A549 (cell line): ENCODE results near the gene HNRNPUL2. TPM values are rescaled to one million over a fixed set of nuclear protein-coding genes. Genes with fewer than 3 reads are reported as not detected.
A peak's percentile ranks its signal among the peaks of the same experiment; 100 is the strongest.

ENCODE experiments used
- ATAC-seq, 2 experiments: fragments of 200-7000 bp in 1 of 2; fragments of >200 bp in 1 of 2; cut with Nextera tagmentation in 1 of 2; cut with Tn5 transposase in 1 of 2; 3 replicates each; pipeline versions ENCODE4 v1.8.0 to v1.9.1; 2018 to 2020; ENCODE audit warnings: mild to moderate bottlenecking in 1 of 2, moderate library complexity in 1 of 2
- CTCF ChIA-PET: fragments of 300-600 bp; sonication (Branson Sonifier 250); formaldehyde crosslinking; extraction: SDS; loops from one replicate; lab custom pipeline; 2021; ENCODE audit warnings: antibody characterized with exemption, inconsistent platforms; lab: Yijun Ruan, JAX
- POLR2A ChIA-PET: fragments of 350-600 bp; formaldehyde crosslinking; extraction: SDS; loops from one replicate; lab custom pipeline; 2021; ENCODE audit warnings: antibody characterized with exemption, inconsistent platforms; lab: Yijun Ruan, JAX
- DNase-seq, 2 experiments: peaks; one replicate each; pipeline versions ENCODE4 v3.0.0 to v3.0.0-alpha.2; 2011 to 2016; ENCODE audit warnings: low read depth in 1 of 2, low spot score in 1 of 2
- FAIRE-seq: peaks from 2 replicates; lab custom pipeline; 2011; peaks lifted over from hg19 to GRCh38; lab: Jason Lieb, UNC
- H3K27ac ChIP-seq, 2 experiments: fragments of >200 bp; sonication (Bioruptor Twin); formaldehyde crosslinking; 3 replicates each; pipeline ENCODE4 v1.5.1; 2016 to 2017
- H3K4me1 ChIP-seq: fragments of >200 bp; sonication (Bioruptor Twin); formaldehyde crosslinking; 3 replicates; pipeline ENCODE4 v1.6.1; 2016
- H3K4me2 ChIP-seq: fragments of >200 bp; sonication (Bioruptor Twin); formaldehyde crosslinking; 3 replicates; pipeline ENCODE4 v1.6.1; 2016
- H3K4me3 ChIP-seq: fragments of >200 bp; sonication (Bioruptor Twin); formaldehyde crosslinking; 3 replicates; pipeline ENCODE4 v1.5.1; 2016
- H3K9me3 ChIP-seq: fragments of >200 bp; sonication (Bioruptor Twin); formaldehyde crosslinking; 3 replicates; pipeline ENCODE4 v1.6.1; 2016
- CBX8 ChIP-seq: fragments of 200-600 bp; sonication (generic); IDR thresholded peaks from 2 replicates; pipeline ENCODE4 v1.6.1; 2016
- CHD2 ChIP-seq: fragments of 150-350 bp; IDR thresholded peaks from 2 replicates; pipeline ENCODE4 v1.6.1; 2014; ENCODE audit warnings: low read length; ENCODE audit not compliant: partially characterized antibody
- CHD4 ChIP-seq: fragments of 200-600 bp; sonication (generic); IDR thresholded peaks from 2 replicates; pipeline ENCODE4 v1.6.1; 2016; ENCODE audit warnings: antibody characterized with exemption, mild to moderate bottlenecking, borderline replicate concordance
- CTCF ChIP-seq: fragments of >200 bp; sonication (Bioruptor Twin); formaldehyde crosslinking; IDR thresholded peaks from 3 replicates; pipeline ENCODE4 v1.5.1; 2016
- EHF ChIP-seq: fragments of 250-450 bp; sonication (Bioruptor Pico); IDR thresholded peaks from 2 replicates; pipeline ENCODE4 v1.5.0; 2020; ENCODE audit warnings: mild to moderate bottlenecking
- EHMT2 ChIP-seq: fragments of 200-600 bp; sonication (generic); IDR thresholded peaks from 2 replicates; pipeline ENCODE4 v1.6.1; 2016; ENCODE audit warnings: antibody characterized with exemption, low read depth, mild to moderate bottlenecking, moderate library complexity
- EP300 ChIP-seq, 2 experiments: fragments of >200 bp; sonication (Bioruptor Twin); formaldehyde crosslinking; IDR thresholded peaks; 2 replicates in 1 of 2; 3 replicates in 1 of 2; pipeline ENCODE4 v1.6.1; 2016 to 2017
- FOXS1 ChIP-seq: fragments of 250-450 bp; sonication (Bioruptor Pico); IDR thresholded peaks from 2 replicates; pipeline ENCODE4 v1.5.0; 2020; ENCODE audit warnings: mild to moderate bottlenecking, moderate library complexity
- HEYL ChIP-seq: fragments of 250-450 bp; sonication (Bioruptor Pico); IDR thresholded peaks from 2 replicates; pipeline ENCODE4 v1.8.0; 2021; ENCODE audit warnings: mild to moderate bottlenecking, moderate library complexity
- HOXB5 ChIP-seq: fragments of 250-450 bp; sonication (Bioruptor Pico); IDR thresholded peaks from 2 replicates; pipeline ENCODE4 v1.5.0; 2020; ENCODE audit warnings: mild to moderate bottlenecking, moderate library complexity
- JUN ChIP-seq, 2 experiments: fragments of >200 bp; sonication (Bioruptor Twin); formaldehyde crosslinking; IDR thresholded peaks; 2 replicates in 1 of 2; 3 replicates in 1 of 2; pipeline ENCODE4 v1.6.1; 2016 to 2017
- JUNB ChIP-seq: fragments of >200 bp; sonication (Bioruptor Twin); formaldehyde crosslinking; IDR thresholded peaks from 2 replicates; pipeline ENCODE4 v1.6.1; 2016
- KDM5A ChIP-seq: fragments of 200-600 bp; sonication (generic); IDR thresholded peaks from 2 replicates; pipeline ENCODE4 v1.6.1; 2016; ENCODE audit warnings: antibody characterized with exemption, mild to moderate bottlenecking
- MAZ ChIP-seq: fragments of 150-350 bp; IDR thresholded peaks from 2 replicates; pipeline ENCODE4 v1.6.1; 2014; ENCODE audit warnings: antibody characterized with exemption, low read depth, low read length, borderline replicate concordance
- MYC ChIP-seq: IDR thresholded peaks from 2 replicates; pipeline ENCODE4 v1.6.1; 2012; ENCODE audit warnings: mild to moderate bottlenecking, inconsistent platforms, low read length, improper control_type of control experiment, borderline replicate concordance
- NFE2L2 ChIP-seq: fragments of 150-350 bp; conservative IDR thresholded peaks from 2 replicates; pipeline ENCODE4 v1.6.1; 2014; ENCODE audit warnings: low read length
- NR3C1 ChIP-seq: fragments of >200 bp; sonication (Bioruptor Twin); formaldehyde crosslinking; IDR thresholded peaks from 3 replicates; pipeline ENCODE4 v1.6.1; 2017
- PHF8 ChIP-seq: fragments of 200-600 bp; sonication (generic); IDR thresholded peaks from 2 replicates; pipeline ENCODE4 v1.6.1; 2016; ENCODE audit warnings: low read depth, mild to moderate bottlenecking, antibody characterized with exemption, moderate library complexity, borderline replicate concordance
- POLR2A ChIP-seq: IDR thresholded peaks from 2 replicates; pipeline ENCODE4 v1.6.1; 2012; ENCODE audit warnings: mild to moderate bottlenecking, low read length
- POLR2AphosphoS2 ChIP-seq: conservative IDR thresholded peaks from 2 replicates; pipeline ENCODE4 v1.6.1; 2012; ENCODE audit warnings: low read length, improper control_type of control experiment, inconsistent platforms
- RAD21 ChIP-seq, 2 experiments: fragments of >200 bp in 1 of 2; sonication (Bioruptor Twin) in 1 of 2; formaldehyde crosslinking in 1 of 2; IDR thresholded peaks in 1 of 2; conservative IDR thresholded peaks in 1 of 2; 2 replicates in 1 of 2; 3 replicates in 1 of 2; pipeline ENCODE4 v1.6.1; 2012 to 2018; ENCODE audit warnings: inconsistent platforms in 1 of 2
- RCOR1 ChIP-seq: fragments of 150-350 bp; IDR thresholded peaks from 2 replicates; pipeline ENCODE4 v1.6.1; 2014; ENCODE audit warnings: antibody characterized with exemption, low read length, low read depth
- RFX5 ChIP-seq: fragments of 450-650 bp; IDR thresholded peaks from 2 replicates; pipeline ENCODE4 v1.7.1; 2014; ENCODE audit warnings: antibody characterized with exemption, mild to moderate bottlenecking, moderate library complexity
- RNF2 ChIP-seq: fragments of 200-600 bp; sonication (generic); IDR thresholded peaks from 2 replicates; pipeline ENCODE4 v1.6.1; 2016; ENCODE audit warnings: low read depth, mild to moderate bottlenecking, antibody characterized with exemption, moderate library complexity, borderline replicate concordance
- SMC3 ChIP-seq: fragments of >200 bp; sonication (Bioruptor Twin); formaldehyde crosslinking; IDR thresholded peaks from 3 replicates; pipeline ENCODE4 v1.6.1; 2018; ENCODE audit warnings: inconsistent platforms
- TFCP2L1 ChIP-seq: fragments of 250-450 bp; sonication (Bioruptor Pico); IDR thresholded peaks from 2 replicates; pipeline ENCODE4 v1.5.0; 2021; ENCODE audit warnings: mild to moderate bottlenecking
- ZC3H11A ChIP-seq: fragments of 450-650 bp; IDR thresholded peaks from 2 replicates; pipeline ENCODE4 v1.6.1; 2014; ENCODE audit warnings: antibody characterized with exemption, mild to moderate bottlenecking
- ZFP36 ChIP-seq: fragments of 450-650 bp; IDR thresholded peaks from 2 replicates; pipeline ENCODE4 v1.6.1; 2014; ENCODE audit warnings: borderline replicate concordance; ENCODE audit not compliant: partially characterized antibody
- ZNF302 ChIP-seq: fragments of 250-450 bp; sonication (Bioruptor Pico); IDR thresholded peaks from 2 replicates; pipeline ENCODE4 v1.9.0; 2021; ENCODE audit warnings: inconsistent platforms, mild to moderate bottlenecking, moderate library complexity
- whole genome bisulfite sequencing: methylation state at CpG from one replicate; pipeline ENCODE4 v1.1.6; 2017; ENCODE audit errors: missing lambda C conversion rate; 5-methylcytosine and 5-hydroxymethylcytosine counted together
- polyA plus RNA-seq, 4 experiments: library from polyadenylated mRNA; depleted of rRNA in 3 of 4; stranded (reverse); fragments of >200 nt; fragmentation: RNase III in 1 of 4; extraction: RNeasy Plus Mini Kit Qiagen cat#74134 plus additional on column Dnase treatment in 1 of 4; gene quantifications; 2 replicates in 3 of 4; 3 replicates in 1 of 4; pipeline ENCODE4 v1.2.3, GENCODE V29; 2011 to 2017
- TF ChIP-seq, protein P1 (sequence below): fragments of 250-450 bp; sonication (Bioruptor Pico); IDR thresholded peaks from 2 replicates; pipeline ENCODE4 v1.5.0; 2020; ENCODE audit warnings: low read depth, mild to moderate bottlenecking, moderate library complexity

HNRNPUL2 gene
- polyA plus RNA-seq, 2 of the 4 experiments (the other 2 are of a cell fraction), result 31.4 to 74.4 TPM

DNA sequence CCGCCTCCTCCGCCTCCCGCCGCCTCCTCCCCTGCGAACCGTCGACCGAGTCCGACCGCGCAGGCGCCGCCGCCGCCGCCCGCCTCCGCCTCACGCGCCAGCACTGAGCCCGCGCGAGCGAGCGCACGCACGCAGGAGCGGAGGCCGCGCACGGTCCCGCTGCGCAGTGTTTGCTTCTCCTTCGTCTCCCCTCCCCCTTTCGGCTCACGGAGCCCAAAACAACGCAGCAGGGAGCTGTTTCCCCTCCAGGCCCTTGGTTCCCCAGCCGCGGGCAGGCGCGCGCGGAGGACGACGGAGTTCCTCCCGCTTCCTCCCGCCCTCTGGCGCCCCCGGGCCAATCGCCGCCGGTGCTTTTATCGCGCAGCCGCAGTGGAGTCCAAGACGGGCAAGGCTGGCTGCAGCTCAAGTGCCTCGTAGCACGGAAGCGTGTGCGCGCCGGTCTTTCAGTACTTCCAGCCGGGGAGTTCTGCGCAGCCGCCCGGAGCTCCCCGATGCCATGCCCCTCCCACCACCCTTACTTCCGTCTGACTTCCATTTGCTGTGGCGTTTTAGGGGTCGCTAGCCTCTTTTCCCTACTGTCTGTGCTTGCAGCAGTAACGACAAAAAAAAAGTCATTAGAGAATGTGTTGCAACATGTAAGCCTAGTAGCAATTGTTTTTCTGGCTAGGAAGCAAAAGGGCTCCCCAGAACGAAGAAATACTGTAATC, at the start of gene HNRNPUL2 (continued):
- TF ChIP-seq MYC (peak; percentile 60; the same call in 1 of the 2 replicates), ZFP36 (no peak), NR3C1 (no peak), RAD21 (conservative IDR thresholded peaks at IDR 0.05 in 1 of 2, IDR thresholded peaks at IDR 0.05 in 1 of 2) (no peak), HOXB5 (CRISPR knock-in tag) (peak; percentile 80), POLR2AphosphoS2 (no peak), PHF8 (peak; percentile 96), JUNB (no peak), FOXS1 (CRISPR knock-in tag) (no peak), EHF (CRISPR knock-in tag) (0 out of 2 replicates have a peak, but pooled peaks have one; percentile 53), MAZ (no peak), CHD4 (no peak), RNF2 (no peak), KDM5A (no peak), JUN (IDR thresholded peaks at IDR 0.05) (peak; percentile 86 to 95), ZC3H11A (no peak), ZNF302 (no peak), POLR2A (peak; percentile 77), HEYL (CRISPR knock-in tag) (no peak), RFX5 (no peak), EHMT2 (no peak), EP300 (IDR thresholded peaks at IDR 0.05) (no peak), CHD2 (no peak), TFCP2L1 (CRISPR knock-in tag) (peak; percentile 88), SMC3 (no peak), CTCF (no peak), RCOR1 (no peak), NFE2L2 (no peak), CBX8 (no peak)
- TF ChIP-seq, protein P1, sequence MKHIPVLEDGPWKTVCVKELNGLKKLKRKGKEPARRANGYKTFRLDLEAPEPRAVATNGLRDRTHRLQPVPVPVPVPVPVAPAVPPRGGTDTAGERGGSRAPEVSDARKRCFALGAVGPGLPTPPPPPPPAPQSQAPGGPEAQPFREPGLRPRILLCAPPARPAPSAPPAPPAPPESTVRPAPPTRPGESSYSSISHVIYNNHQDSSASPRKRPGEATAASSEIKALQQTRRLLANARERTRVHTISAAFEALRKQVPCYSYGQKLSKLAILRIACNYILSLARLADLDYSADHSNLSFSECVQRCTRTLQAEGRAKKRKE (CRISPR knock-in tag), result 0 out of 2 replicates have a peak, but pooled peaks have one; percentile 26

GRCh38 chr11:62775646-62776045, 48.4 kb upstream of the HNRNPUL2 start:
- no peak overlapping the region for H3K4me2 ChIP-seq
- TF ChIP-seq NFE2L2 (no peak), SMC3 (no peak), NR3C1 (no peak), POLR2A (no peak)
- ChIA-PET CTCF (interaction anchor here (0.6 to 13.8 kb wide), 3 partner anchors 11 to 58 kb away, joined by 3 to 211 read pairs (median 4); partner anchors contain the start of gene TMEM179B), POLR2A (interaction anchor here (1.1 kb wide), 1 partner anchor 11 kb away, joined by 3 read pairs; no protein-coding TSS in a partner anchor)
- H3K27ac ChIP-seq, result no peak overlapping the region
- 93% methylated on average over 17 of the region's 17 CpGs for WGBS
- ATAC-seq (no peak), DNase-seq (no peak), FAIRE-seq (no peak)
- H3K9me3 ChIP-seq, result no peaks in the 10 kb centered on the region
- no peak overlapping the region for H3K4me3 ChIP-seq
- peaks cover 8% of the 10 kb centered on the region; the same call in 2 of the 3 replicates for H3K4me1 ChIP-seq
